T47D (cell line): ENCODE results near the gene PCDHA11.
"Not testable (repeated sequence)": the region's sequence is repeated elsewhere in the genome, so short reads cannot be mapped to it uniquely, and the experiment has no call there.

Experiments used
- DNase-seq, 2 experiments: peaks; one replicate each; pipeline versions ENCODE4 v3.0.0 to v3.0.0-alpha.2; 2011 to 2012; ENCODE audit warnings: low read depth in 1 of 2, low spot score in 1 of 2
- JUND ChIP-seq: IDR thresholded peaks from 2 replicates; pipeline ENCODE4 v1.6.1; 2012; ENCODE audit warnings: low read depth
- in situ Hi-C: cut with HindIII; loops from 2 replicates; pipeline ENCODE4 v1.10.0; 2016; ENCODE audit warnings: low sequenced_read_pairs, low pct_unique_long_range_greater_than_20kb

Gene PCDHA11

DNA sequence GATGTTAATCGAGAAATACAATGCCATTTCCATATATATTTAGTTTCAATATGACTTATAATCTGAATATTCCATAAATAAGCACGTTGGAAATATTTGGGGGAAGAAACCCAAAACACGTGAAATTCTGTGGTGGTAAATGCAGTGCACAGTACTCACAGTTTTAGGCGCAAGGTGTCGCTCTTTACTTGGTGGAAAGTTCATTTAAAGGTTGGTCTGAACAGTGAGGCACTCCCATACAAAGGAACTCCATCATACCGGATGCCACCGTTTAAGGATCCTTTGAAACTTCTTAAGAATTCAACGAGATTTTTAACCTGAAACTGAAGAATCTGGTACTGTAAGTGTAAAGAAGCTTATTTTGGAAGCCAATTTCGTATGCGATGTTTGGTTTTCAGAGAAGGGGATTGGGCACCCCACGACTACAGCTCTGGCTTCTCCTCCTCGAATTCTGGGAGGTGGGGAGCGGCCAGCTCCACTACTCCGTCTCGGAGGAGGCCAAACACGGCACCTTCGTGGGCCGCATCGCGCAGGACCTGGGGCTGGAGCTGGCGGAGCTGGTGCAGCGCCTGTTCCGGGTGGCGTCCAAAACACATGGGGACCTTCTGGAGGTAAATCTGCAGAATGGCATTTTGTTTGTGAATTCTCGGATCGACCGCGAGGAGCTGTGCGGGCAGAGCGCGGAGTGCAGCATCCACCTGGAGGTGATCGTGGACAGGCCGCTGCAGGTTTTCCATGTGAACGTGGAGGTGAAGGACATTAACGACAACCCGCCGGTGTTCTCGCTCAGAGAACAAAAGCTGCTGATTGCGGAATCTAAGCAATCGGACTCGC is at the start of gene PCDHA11:
Gene PCDHA11 (plus strand): TSS at position 237 of the 834 bp plus-strand sequence. CDS start 147 bp downstream, at position 384.
- no peak for TF ChIP-seq JUND
- DNase-seq = peak; percentile 87 to 88
- in situ Hi-C loops = no loop called here

DNA sequence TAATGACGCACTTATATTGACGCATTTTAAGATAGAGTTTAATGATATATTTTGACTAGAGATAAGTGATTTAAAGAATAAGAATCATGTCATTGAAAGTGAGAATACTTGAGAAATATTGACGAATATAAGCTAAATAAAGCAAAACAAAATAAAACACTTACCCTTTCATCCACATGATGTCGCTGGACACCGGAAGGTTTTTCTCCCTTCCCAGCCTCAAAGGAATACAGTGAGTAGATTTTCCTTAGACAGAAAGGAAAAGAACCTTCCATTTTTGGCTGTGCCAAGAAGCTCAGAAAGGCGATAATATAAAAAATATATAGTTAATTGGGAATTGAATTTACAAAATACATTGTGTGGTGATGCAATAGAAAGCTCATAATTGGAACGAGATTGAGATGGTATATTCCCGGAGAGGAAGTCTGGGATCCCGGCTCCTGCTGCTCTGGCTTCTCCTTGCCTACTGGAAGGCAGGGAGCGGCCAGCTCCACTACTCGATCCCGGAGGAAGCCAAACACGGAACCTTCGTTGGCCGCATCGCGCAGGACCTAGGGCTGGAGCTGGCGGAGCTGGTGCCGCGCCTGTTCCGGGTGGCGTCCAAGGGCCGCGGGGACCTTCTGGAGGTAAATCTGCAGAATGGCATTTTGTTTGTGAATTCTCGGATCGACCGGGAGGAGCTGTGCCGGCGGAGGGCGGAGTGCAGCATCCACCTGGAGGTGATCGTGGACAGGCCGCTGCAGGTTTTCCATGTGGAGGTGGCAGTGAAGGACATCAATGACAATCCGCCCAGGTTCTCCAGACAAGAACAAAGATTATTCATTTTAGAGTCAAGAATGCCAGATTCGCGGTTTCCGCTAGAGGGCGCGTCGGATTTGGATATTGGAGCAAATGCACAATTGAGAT is 47.1 kb upstream of the PCDHA11 start, which contains the start of gene PCDHA5:
Gene PCDHA5 (plus strand): TSS at position 239 of the 906 bp plus-strand sequence.
- in situ Hi-C loops = no loop called here
- no peak for TF ChIP-seq JUND
- peak; percentile 90 to 91 for DNase-seq

DNA sequence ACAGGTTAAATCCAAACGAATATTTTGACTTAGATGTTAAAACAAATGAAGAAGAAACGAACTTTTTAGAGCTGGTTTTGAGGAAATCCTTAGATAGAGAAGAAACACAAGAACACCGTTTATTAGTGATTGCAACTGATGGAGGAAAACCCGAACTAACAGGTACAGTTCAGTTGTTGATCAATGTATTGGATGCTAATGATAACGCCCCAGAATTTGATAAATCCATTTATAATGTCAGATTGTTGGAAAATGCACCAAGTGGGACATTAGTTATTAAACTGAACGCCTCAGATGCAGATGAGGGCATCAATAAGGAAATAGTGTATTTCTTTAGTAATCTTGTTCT is 46.5 kb upstream of the PCDHA11 start:
- no peak for DNase-seq
- in situ Hi-C loops = no loop called here
- no peak for TF ChIP-seq JUND

GRCh38 chr5:140822969-140823368 is 45.8 kb upstream of the PCDHA11 start:
- in situ Hi-C loops, DNase-seq: not testable (repeated sequence)

DNA sequence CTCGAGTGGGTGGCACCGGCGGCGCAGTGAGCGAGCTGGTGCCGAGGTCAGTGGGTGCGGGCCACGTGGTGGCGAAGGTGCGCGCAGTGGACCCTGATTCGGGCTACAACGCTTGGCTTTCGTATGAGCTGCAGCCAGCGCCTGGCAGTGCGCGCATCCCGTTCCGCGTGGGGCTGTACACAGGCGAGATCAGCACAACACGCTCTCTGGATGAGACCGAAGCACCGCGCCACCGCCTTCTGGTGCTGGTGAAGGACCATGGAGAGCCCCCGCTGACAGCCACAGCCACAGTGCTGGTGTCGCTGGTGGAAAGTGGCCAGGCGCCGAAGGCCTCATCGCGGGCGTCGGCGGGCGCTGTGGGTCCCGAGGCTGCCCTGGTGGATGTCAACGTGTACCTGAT is 45.3 kb upstream of the PCDHA11 start:
- DNase-seq = no peak
- in situ Hi-C loops = no loop called here
- TF ChIP-seq JUND = no peak

GRCh38 chr5:140827704-140828361 is 40.9 kb upstream of the PCDHA11 start, which contains the start of gene PCDHA6:
TSS of gene PCDHA6 (plus strand) at chr5:140827960. CDS start at chr5:140828092, 132 bp downstream.
- TF ChIP-seq JUND = no peak
- in situ Hi-C loops = no loop called here
- DNase-seq = no peak

DNA sequence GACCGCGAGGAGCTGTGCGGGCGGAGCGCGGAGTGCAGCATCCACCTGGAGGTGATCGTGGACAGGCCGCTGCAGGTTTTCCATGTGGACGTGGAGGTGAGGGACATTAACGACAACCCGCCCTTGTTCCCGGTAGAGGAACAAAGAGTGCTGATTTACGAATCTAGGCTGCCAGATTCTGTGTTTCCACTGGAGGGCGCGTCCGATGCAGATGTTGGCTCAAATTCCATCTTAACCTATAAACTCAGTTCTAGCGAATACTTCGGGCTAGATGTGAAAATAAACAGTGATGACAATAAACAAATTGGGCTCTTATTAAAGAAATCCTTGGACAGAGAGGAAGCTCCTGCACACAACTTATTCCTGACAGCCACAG is 40.4 kb upstream of the PCDHA11 start:
- in situ Hi-C loops = no loop called here
- DNase-seq = no peak
- TF ChIP-seq JUND = no peak

DNA sequence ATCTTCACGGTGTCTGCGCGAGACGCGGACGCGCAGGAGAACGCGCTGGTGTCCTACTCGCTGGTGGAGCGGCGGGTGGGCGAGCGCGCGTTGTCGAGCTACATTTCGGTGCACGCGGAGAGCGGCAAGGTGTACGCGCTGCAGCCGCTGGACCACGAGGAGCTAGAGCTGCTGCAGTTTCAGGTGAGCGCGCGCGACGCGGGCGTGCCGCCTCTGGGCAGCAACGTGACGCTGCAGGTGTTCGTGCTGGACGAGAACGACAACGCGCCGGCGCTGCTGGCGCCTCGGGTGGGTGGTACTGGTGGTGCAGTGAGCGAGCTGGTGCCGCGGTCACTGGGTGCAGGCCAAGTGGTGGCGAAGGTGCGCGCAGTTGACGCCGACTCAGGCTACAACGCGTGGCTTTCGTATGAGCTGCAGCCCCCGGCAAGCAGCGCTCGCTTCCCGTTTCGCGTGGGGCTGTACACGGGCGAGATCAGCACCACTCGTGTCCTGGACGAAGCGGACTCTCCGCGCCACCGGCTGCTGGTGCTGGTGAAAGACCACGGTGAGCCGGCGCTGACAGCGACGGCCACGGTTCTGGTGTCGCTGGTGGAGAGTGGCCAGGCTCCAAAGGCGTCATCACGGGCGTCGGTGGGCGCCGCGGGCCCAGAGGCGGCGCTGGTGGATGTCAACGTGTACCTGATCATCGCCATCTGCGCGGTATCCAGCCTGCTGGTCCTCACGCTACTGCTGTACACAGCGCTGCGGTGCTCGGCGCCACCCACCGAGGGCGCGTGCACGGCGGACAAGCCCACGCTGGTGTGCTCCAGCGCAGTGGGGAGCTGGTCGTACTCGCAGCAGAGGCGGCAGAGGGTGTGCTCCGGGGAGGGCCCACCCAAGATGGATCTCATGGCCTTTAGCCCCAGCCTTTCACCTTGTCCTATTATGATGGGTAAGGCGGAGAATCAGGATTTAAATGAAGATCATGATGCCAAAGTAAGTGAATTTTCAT is 39.0 kb upstream of the PCDHA11 start:
- in situ Hi-C loops, DNase-seq: not testable (repeated sequence)

DNA sequence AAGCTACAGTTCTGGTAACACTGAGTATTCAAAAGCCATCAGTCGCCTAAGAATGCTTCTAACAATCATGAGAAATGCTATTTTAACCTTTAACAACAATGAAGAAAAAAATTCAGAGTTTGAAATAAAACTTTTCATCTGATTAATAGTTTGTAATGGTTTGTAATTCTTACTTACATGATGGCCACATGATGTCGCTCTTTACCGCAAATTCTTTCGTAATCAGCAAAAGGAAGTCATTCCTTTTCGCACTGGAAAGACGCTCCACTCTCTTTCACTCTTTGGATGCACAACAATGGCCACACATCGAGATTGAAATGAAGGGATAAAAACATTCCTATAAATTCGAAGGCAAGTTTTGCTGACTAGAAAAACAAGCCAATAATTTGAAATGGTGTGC is 34.8 kb upstream of the PCDHA11 start, which contains the start of gene PCDHA7:
Gene PCDHA7 (plus strand): TSS at position 277 of the 400 bp plus-strand sequence. CDS start 115 bp downstream, at position 392.
- TF ChIP-seq JUND = no peak
- no peak for DNase-seq
- in situ Hi-C loops = no loop called here

DNA sequence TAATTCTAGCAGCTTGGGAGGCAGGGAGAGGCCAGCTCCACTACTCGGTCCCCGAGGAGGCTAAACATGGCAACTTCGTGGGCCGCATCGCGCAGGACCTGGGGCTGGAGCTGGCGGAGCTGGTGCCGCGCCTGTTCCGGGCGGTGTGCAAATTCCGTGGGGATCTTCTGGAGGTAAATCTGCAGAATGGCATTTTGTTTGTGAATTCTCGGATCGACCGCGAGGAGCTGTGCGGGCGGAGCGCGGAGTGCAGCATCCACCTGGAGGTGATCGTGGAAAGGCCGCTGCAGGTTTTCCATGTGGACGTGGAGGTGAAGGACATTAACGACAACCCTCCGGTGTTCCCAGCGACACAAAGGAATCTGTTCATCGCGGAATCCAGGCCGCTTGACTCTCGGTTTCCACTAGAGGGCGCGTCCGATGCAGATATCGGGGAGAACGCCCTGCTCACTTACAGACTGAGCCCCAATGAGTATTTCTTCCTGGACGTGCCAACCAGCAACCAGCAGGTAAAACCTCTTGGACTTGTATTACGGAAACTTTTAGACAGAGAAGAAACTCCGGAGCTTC is 34.2 kb upstream of the PCDHA11 start:
- DNase-seq, in situ Hi-C loops: not testable (repeated sequence)
